HUES48 (cell line): Measurements from ENCODE around the gene MTX2.
"Not testable (repeated sequence)": the region's sequence is repeated elsewhere in the genome, so short reads cannot be mapped to it uniquely, and the experiment has no call there.

Experiments
- H3K27ac ChIP-seq: one replicate; pipeline ENCODE4 v1.7.0; 2013; ENCODE audit warnings: low read depth, low read length, inconsistent platforms
- H3K27me3 ChIP-seq: 2 replicates; pipeline ENCODE4 v1.6.1; 2013; ENCODE audit warnings: mild to moderate bottlenecking, low read length; ENCODE audit not compliant: control insufficient read depth, insufficient read depth
- H3K36me3 ChIP-seq: 2 replicates; pipeline ENCODE4 v1.6.1; 2013; ENCODE audit warnings: low read length; ENCODE audit not compliant: control insufficient read depth, insufficient read depth
- H3K4me1 ChIP-seq: 2 replicates; pipeline ENCODE4 v1.6.1; 2013; ENCODE audit warnings: mild to moderate bottlenecking, low read length; ENCODE audit not compliant: control insufficient read depth, insufficient read depth
- H3K4me3 ChIP-seq: 2 replicates; pipeline ENCODE4 v1.5.1; 2013; ENCODE audit warnings: mild to moderate bottlenecking, low read depth, low read length
- H3K9ac ChIP-seq: 2 replicates; pipeline ENCODE4 v1.6.1; 2013; ENCODE audit warnings: mild to moderate bottlenecking, low read depth, low read length, moderate library complexity
- H3K9me3 ChIP-seq: 2 replicates; pipeline ENCODE4 v1.6.1; 2013; ENCODE audit warnings: low read length; ENCODE audit not compliant: control insufficient read depth, insufficient read depth

MTX2 gene

GRCh38 chr2:176285321-176285720, 16.1 kb downstream of the MTX2 start:
- no peaks in the 10 kb centered on the region for H3K36me3 ChIP-seq
- H3K27me3 ChIP-seq: no peaks in the 10 kb centered on the region
- H3K9me3 ChIP-seq: no peaks in the 10 kb centered on the region
- peaks cover 8% of the 10 kb centered on the region; the same call in 1 of the 2 replicates for H3K4me1 ChIP-seq
- H3K4me3 ChIP-seq: no peak overlapping the region
- H3K27ac ChIP-seq: no peak overlapping the region
- H3K9ac ChIP-seq: no peak overlapping the region

DNA sequence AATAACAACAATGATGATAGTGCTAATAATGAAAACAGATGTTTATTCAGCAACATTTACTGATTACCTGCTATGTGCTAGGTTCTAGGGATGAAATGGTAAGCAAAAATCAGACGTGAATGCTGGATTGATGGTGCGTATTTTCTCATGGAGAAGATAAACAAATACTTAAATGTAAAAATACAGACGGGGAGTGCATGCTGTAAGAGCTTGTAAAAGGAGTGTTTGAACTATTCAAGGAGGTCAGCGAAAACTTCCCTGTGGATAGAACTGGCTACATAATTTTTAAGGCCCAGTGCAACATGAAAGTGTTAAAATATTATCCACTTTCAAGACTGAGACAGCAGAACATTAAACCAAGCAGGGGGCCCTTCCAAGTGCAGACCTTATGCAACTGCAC, 22.1 kb downstream of the MTX2 start:
- Histone ChIP-seq H3K27me3 (no peaks in the 10 kb centered on the region), H3K27ac (no peak overlapping the region), H3K9ac (no peak overlapping the region), H3K9me3 (no peaks in the 10 kb centered on the region), H3K4me1 (peaks cover 21% of the 10 kb centered on the region; the same call in 1 of the 2 replicates), H3K4me3 (no peak overlapping the region), H3K36me3 (no peaks in the 10 kb centered on the region)

DNA sequence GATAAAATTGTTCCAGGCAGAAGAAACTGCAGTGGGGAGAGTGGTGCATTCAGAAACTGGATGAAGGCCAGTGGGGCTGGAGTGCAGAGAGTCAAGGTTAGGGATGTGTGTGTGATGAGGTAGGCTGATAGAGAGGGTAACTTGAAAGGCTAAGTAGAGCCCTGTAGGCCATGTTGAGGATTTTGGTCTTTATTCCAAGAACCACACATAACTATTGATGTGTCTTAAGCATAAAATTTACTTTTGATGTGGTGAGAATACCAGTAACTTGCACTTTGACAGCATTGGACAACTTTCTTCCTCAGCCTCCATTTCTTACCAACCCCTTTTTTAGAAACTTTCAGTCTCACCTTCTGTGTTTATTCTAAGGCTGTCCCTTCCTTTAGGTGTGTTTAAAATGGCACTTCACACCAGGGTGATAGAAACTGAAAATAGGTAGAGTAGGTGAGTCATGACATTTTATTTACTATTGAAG, 22.6 kb downstream of the MTX2 start:
- Histone ChIP-seq H3K4me3 (no peak overlapping the region), H3K9me3 (no peaks in the 10 kb centered on the region), H3K27ac (no peak overlapping the region), H3K9ac (no peak overlapping the region), H3K4me1 (peaks cover 21% of the 10 kb centered on the region; the same call in 1 of the 2 replicates), H3K36me3 (no peaks in the 10 kb centered on the region), H3K27me3 (no peaks in the 10 kb centered on the region)

GRCh38 chr2:176292608-176293007, 23.4 kb downstream of the MTX2 start:
- H3K27me3 ChIP-seq: no peaks in the 10 kb centered on the region
- H3K9me3 ChIP-seq: no peaks in the 10 kb centered on the region
- H3K27ac ChIP-seq: no peak overlapping the region
- no peaks in the 10 kb centered on the region for H3K36me3 ChIP-seq
- no peak overlapping the region for H3K4me3 ChIP-seq
- peaks cover 18% of the 10 kb centered on the region; the same call in 1 of the 2 replicates for H3K4me1 ChIP-seq
- no peak overlapping the region for H3K9ac ChIP-seq

- Histone ChIP-seq H3K9me3 (no peaks in the 10 kb centered on the region), H3K36me3 (no peaks in the 10 kb centered on the region), H3K9ac (no peak overlapping the region), H3K4me3 (no peak overlapping the region), H3K4me1 (peaks cover 16% of the 10 kb centered on the region; the same call in 1 of the 2 replicates), H3K27me3 (no peaks in the 10 kb centered on the region), H3K27ac (no peak overlapping the region)
Observed at GRCh38 chr2:176293334-176293733, 24.1 kb downstream of the MTX2 start.

GRCh38 chr2:176297067-176297466, 27.8 kb downstream of the MTX2 start:
- H3K4me1 ChIP-seq: 0 out of 2 replicates have a peak, but pooled peaks cover 17% of the 10 kb centered on the region
- H3K4me3 ChIP-seq: no peak overlapping the region
- no peak overlapping the region for H3K27ac ChIP-seq
- H3K36me3 ChIP-seq: peaks cover 10% of the 10 kb centered on the region
- no peaks in the 10 kb centered on the region for H3K9me3 ChIP-seq
- H3K9ac ChIP-seq: no peak overlapping the region
- H3K27me3 ChIP-seq: no peaks in the 10 kb centered on the region

GRCh38 chr2:176297737-176298136, 28.5 kb downstream of the MTX2 start:
- no peak overlapping the region for H3K27ac ChIP-seq
- H3K4me1 ChIP-seq: 0 out of 2 replicates have a peak, but pooled peaks cover 10% of the 10 kb centered on the region
- no peak overlapping the region for H3K9ac ChIP-seq
- H3K9me3 ChIP-seq: no peaks in the 10 kb centered on the region
- peaks cover 10% of the 10 kb centered on the region for H3K36me3 ChIP-seq
- H3K4me3 ChIP-seq: no peak overlapping the region
- no peaks in the 10 kb centered on the region for H3K27me3 ChIP-seq

DNA sequence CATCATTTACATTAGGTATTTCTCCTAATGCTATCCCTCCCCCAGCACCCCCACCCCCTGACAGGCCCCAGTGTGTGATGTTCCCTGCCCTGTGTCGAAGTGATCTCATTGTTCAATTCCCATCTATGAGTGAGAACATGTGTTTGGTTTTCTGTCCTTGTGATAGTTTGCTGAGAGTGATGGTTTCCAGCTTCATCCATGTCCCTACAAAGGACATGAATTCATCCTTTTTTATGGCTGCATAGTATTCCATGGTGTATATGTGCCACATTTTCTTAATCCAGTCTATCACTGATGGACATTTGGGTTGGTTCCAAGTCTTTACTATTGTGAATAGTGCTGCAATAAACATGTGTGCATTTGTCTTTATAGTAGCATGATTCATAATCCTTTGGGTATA, 36.8 kb downstream of the MTX2 start:
- H3K36me3 ChIP-seq: peaks cover 13% of the 10 kb centered on the region
- not testable (repeated sequence) for H3K27ac ChIP-seq, H3K4me1 ChIP-seq, H3K9ac ChIP-seq, H3K4me3 ChIP-seq, H3K9me3 ChIP-seq, H3K27me3 ChIP-seq

DNA sequence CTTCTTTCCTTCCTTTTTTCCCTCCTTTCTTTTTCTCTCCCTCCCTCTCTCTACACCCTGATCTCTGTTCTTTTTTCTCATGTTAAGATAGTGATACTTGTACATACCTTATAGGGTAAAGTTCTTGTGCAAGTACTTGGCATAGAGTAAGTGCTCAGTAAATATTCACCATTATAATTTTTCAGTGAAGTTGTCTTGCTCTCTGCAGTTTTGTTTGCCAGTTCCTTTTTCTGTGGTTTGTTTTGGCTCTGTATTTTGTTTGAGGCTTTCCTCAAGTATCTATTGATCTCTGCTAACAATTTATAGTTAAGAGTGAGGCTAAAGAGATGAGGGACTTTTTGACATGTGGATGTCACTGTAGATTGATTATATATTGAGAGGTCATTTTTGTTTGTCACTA, 48.0 kb downstream of the MTX2 start:
- peaks cover 5% of the 10 kb centered on the region; the same call in 1 of the 2 replicates for H3K36me3 ChIP-seq
- peaks cover 10% of the 10 kb centered on the region for H3K4me1 ChIP-seq
- H3K27ac ChIP-seq: no peak overlapping the region
- no peaks in the 10 kb centered on the region for H3K27me3 ChIP-seq
- H3K4me3 ChIP-seq: no peak overlapping the region
- no peak overlapping the region for H3K9ac ChIP-seq
- H3K9me3 ChIP-seq: no peaks in the 10 kb centered on the region

DNA sequence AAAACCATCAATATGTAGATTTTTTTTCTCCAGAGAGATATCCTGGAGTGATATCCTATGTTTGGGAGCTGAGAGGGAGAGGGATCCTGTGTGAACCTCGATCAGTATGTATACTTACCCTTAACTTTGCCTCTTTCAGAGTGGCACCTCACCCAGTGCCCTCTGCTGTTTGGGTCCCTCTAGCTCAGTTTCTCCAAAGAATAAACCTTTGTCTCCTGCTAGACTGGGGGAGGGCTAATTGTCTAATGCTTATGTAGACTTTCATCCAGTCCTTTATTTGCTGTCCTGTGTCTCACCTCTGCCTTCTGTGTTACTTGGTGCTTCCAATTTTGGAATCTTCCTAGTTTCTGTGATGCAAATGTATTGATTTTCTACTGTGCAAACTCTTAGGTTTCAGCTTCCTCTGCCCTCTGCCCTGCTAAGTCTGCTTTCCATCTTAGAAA, 48.4 kb downstream of the MTX2 start:
- no peaks in the 10 kb centered on the region for H3K9me3 ChIP-seq
- peaks cover 10% of the 10 kb centered on the region for H3K4me1 ChIP-seq
- no peak overlapping the region for H3K4me3 ChIP-seq
- H3K36me3 ChIP-seq: peaks cover 5% of the 10 kb centered on the region; the same call in 1 of the 2 replicates
- H3K9ac ChIP-seq: no peak overlapping the region
- H3K27me3 ChIP-seq: no peaks in the 10 kb centered on the region
- no peak overlapping the region for H3K27ac ChIP-seq

DNA sequence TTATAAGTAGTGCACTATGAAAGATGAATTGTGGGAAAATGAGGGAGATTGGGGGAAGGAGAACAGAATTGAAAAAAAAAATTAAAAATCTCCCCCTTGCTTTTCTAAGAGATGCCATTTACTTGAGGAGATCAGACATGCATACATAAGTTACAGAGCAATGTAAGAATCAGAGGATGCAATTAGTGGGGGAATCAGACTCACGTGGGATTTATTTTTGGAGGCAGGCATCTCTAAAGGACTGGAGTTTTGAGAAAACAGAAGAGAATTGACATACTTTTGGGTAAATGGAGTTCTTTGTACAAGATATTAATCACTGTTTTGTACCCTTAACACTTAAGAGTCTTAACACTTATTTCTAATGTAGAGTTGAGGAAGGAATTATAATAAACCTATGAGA, 52.7 kb downstream of the MTX2 start:
- H3K9ac ChIP-seq: no peak overlapping the region
- H3K27ac ChIP-seq: no peak overlapping the region
- H3K27me3 ChIP-seq: no peaks in the 10 kb centered on the region
- H3K36me3 ChIP-seq: peaks cover 5% of the 10 kb centered on the region; the same call in 1 of the 2 replicates
- peaks cover 45% of the 10 kb centered on the region for H3K4me1 ChIP-seq
- H3K4me3 ChIP-seq: no peak overlapping the region
- H3K9me3 ChIP-seq: no peaks in the 10 kb centered on the region
